Thyroid gland (tissue), 4 donors: ENCODE results near the gene ADPRHL1.

Source experiments
- CTCF ChIP-seq, 6 experiments: fragments of 200-600 bp in 3 of 6; fragments of 450-650 bp in 3 of 6; sonication (generic) in 3 of 6; IDR thresholded peaks; one replicate each; pipeline ENCODE4 v1.5.1; 2016 to 2019; ENCODE audit warnings: antibody characterized with exemption in 6 of 6, mild to moderate bottlenecking in 2 of 6, inconsistent platforms in 1 of 6, moderate library complexity in 1 of 6
- POLR2A ChIP-seq, 2 donors: fragments of 450-650 bp; IDR thresholded peaks; one replicate each; pipeline ENCODE4 v1.6.1; 2017; ENCODE audit warnings: antibody characterized with exemption in 2 of 2, mild to moderate bottlenecking in 2 of 2, moderate library complexity in 1 of 2

- TF ChIP-seq CTCF (IDR thresholded peaks at IDR 0.05) = no peak
- no peak for TF ChIP-seq POLR2A (IDR thresholded peaks at IDR 0.05)
Observed at GRCh38 chr13:113483504-113484293, 30.4 kb upstream of the ADPRHL1 start.
